GM12878 (cell line): ENCODE data around the gene PDCD11. TPM values are rescaled to one million over a fixed set of nuclear protein-coding genes. Genes with fewer than 3 reads are reported as not detected.

Experiments used
- BACH1 ChIP-seq: fragments of 450-650 bp; IDR thresholded peaks from 2 replicates; pipeline ENCODE4 v1.6.1; 2017; ENCODE audit warnings: mild to moderate bottlenecking, borderline replicate concordance
- CHD2 ChIP-seq: IDR thresholded peaks from 2 replicates; pipeline ENCODE4 v1.6.1; 2011; ENCODE audit warnings: low read depth, low read length, improper control_type of control experiment, borderline replicate concordance
- CREB1 ChIP-seq: IDR thresholded peaks from 2 replicates; pipeline ENCODE4 v1.6.1; 2012; ENCODE audit warnings: low read depth, mild to moderate bottlenecking, inconsistent platforms
- CTCF ChIP-seq, 3 experiments: IDR thresholded peaks in 2 of 3; conservative IDR thresholded peaks in 1 of 3; 2 replicates each; pipeline ENCODE4 v1.5.1; 2011; ENCODE audit warnings: low read depth in 3 of 3, low read length in 3 of 3, mild to moderate bottlenecking in 3 of 3, control low read depth in 2 of 3, moderate library complexity in 2 of 3, inconsistent platforms in 1 of 3, mixed read lengths in 1 of 3; ENCODE audit not compliant: control insufficient read depth in 2 of 3, insufficient read depth in 1 of 3; ENCODE audit errors: extremely low read depth in 1 of 3
- HCFC1 ChIP-seq: fragments of 150-350 bp; IDR thresholded peaks from 2 replicates; pipeline ENCODE4 v1.6.1; 2014; ENCODE audit warnings: low read length
- HDAC2 ChIP-seq: fragments of 200-600 bp; sonication (generic); IDR thresholded peaks from 2 replicates; pipeline ENCODE4 v1.6.1; 2017
- HDGF ChIP-seq: fragments of 450-650 bp; IDR thresholded peaks from 2 replicates; pipeline ENCODE4 v1.6.1; 2016; ENCODE audit warnings: antibody characterized with exemption
- MAX ChIP-seq: IDR thresholded peaks from 2 replicates; pipeline ENCODE4 v1.6.1; 2012; ENCODE audit warnings: low read depth, low read length, improper control_type of control experiment
- NFYB ChIP-seq: IDR thresholded peaks from 2 replicates; pipeline ENCODE4 v1.6.1; 2011; ENCODE audit warnings: low read depth, mild to moderate bottlenecking, low read length, improper control_type of control experiment, moderate library complexity; ENCODE audit not compliant: insufficient read depth
- NKRF ChIP-seq: fragments of 450-650 bp; conservative IDR thresholded peaks from 2 replicates; pipeline ENCODE4 v1.6.1; 2017; ENCODE audit warnings: mild to moderate bottlenecking, moderate library complexity
- NR2C2 ChIP-seq: IDR thresholded peaks from 2 replicates; pipeline ENCODE4 v1.6.1; 2011; ENCODE audit warnings: borderline replicate concordance, low read depth; ENCODE audit not compliant: control insufficient read depth, insufficient read length
- PML ChIP-seq: IDR thresholded peaks from 2 replicates; pipeline ENCODE4 v1.6.1; 2012; ENCODE audit warnings: low read length, inconsistent platforms
- POLR2A ChIP-seq: IDR thresholded peaks from 2 replicates; pipeline ENCODE4 v1.6.1; 2011; ENCODE audit warnings: low read depth, mild to moderate bottlenecking, low read length
- SMAD5 ChIP-seq: IDR thresholded peaks from 2 replicates; pipeline ENCODE4 v1.6.1; 2016; ENCODE audit warnings: antibody characterized with exemption, low read depth
- SREBF2 ChIP-seq: IDR thresholded peaks from 2 replicates; pipeline ENCODE4 v1.6.1; 2012; ENCODE audit warnings: mild to moderate bottlenecking, low read length
- STAT1 ChIP-seq: fragments of 450-650 bp; conservative IDR thresholded peaks from 2 replicates; pipeline ENCODE4 v1.6.1; 2014; ENCODE audit warnings: antibody characterized with exemption, mild to moderate bottlenecking
- STAT3 ChIP-seq: IDR thresholded peaks from 2 replicates; pipeline ENCODE4 v1.6.1; 2011; ENCODE audit warnings: low read depth, low read length, improper control_type of control experiment
- TBL1XR1 ChIP-seq: IDR thresholded peaks from 2 replicates; pipeline ENCODE4 v1.6.1; 2012; ENCODE audit warnings: low read depth, low read length, improper control_type of control experiment
- ZNF207 ChIP-seq: fragments of 450-650 bp; IDR thresholded peaks from 2 replicates; pipeline ENCODE4 v1.6.1; 2014; ENCODE audit warnings: antibody characterized with exemption, mild to moderate bottlenecking, borderline replicate concordance
- ZNF24 ChIP-seq: fragments of 450-650 bp; IDR thresholded peaks from 2 replicates; pipeline ENCODE4 v1.6.1; 2017; ENCODE audit warnings: antibody characterized with exemption, mild to moderate bottlenecking
- ZNF622 ChIP-seq: fragments of 450-650 bp; IDR thresholded peaks from 2 replicates; pipeline ENCODE4 v1.6.1; 2017; ENCODE audit warnings: mild to moderate bottlenecking, inconsistent platforms
- polyA plus RNA-seq, 11 experiments: library from polyadenylated mRNA; depleted of rRNA in 4 of 11; unstranded in 6 of 11; stranded (reverse) in 5 of 11; fragments of >200 nt; fragmentation: Nextera tagmentation in 4 of 11; fragmentation: Illumina TruSeq in 1 of 11; extraction: Ambion mirVana in 4 of 11; extraction: Trizol in 1 of 11; gene quantifications; 1 replicate in 1 of 11; 2 replicates in 10 of 11; pipeline versions ENCODE4 v1.2.1 to v1.2.3, GENCODE V29; 2011 to 2016; ENCODE audit warnings: inconsistent platforms in 2 of 11, missing spikeins in 2 of 11, low read depth in 1 of 11
- total RNA-seq, 4 experiments: library from RNA; depleted of rRNA in 3 of 4; stranded (reverse); fragments of >200 nt in 3 of 4; fragmentation: Illumina TruSeq in 1 of 4; extraction: Trizol in 1 of 4; gene quantifications; 2 replicates each; pipeline versions ENCODE4 v1.2.1 to v1.2.3, GENCODE V29; 2013 to 2021
- TF ChIP-seq, protein P1 (sequence below): fragments of 450-650 bp; IDR thresholded peaks from 2 replicates; pipeline ENCODE4 v1.6.1; 2016; ENCODE audit warnings: mild to moderate bottlenecking
- TF ChIP-seq, protein P2 (sequence below): fragments of 450-650 bp; IDR thresholded peaks from 2 replicates; pipeline ENCODE4 v1.6.1; 2018; ENCODE audit warnings: borderline replicate concordance, mild to moderate bottlenecking; ENCODE audit not compliant: partially characterized antibody

The PDCD11 gene
- total and polyA plus RNA-seq, 10 of the 15 experiments (the other 5 are each of a cell fraction or from before 2014, with no cell fraction given): 13.9 to 69.7 (median 44.8) TPM

DNA sequence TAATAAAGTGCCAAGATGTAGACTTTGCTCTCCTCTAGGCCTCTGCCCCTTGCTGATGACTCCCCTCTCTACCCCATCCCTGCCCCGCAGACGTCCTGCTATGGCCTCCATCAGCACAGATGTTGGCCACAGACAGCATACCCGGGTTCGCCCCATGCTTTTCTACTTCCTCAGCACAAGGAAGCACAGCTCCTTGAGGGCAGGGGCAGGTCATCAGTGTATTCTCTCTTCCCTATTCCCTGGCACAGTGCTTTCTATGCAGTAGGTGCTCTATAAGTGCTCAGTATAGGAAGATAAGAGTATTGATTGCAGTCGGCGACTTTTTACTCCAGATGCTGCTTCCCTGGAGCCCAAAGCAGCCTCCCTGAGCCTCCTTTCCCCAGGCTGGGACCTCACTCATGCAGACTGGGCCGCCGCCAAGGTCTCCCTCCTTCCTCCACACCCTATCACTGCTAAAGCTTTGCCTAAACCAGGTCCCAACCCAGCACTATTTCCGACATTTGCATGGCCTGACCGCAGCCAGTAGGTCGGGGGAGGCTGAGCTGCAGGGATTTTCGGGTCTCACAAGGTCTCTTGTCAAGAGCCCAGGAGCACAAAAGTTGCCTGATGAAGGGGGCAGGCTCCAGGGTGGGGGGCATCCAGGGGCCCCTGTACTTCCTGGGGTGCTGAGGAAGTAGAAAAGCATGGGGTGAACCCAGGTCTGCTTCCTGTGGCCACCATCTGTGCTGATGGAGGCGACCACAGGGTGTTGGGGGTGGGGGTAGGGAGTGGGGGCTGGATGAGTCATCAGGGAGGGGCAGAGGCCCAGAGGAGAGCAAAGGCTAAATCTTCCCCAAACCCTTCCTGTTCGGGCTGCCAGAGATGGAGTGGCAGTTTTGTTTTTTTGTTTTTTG, 74.6 kb downstream of the PDCD11 start (continued):
- TF ChIP-seq MAX: no peak; the same call in 1 of the 2 replicates
- TF ChIP-seq BACH1: no peak
- no peak for TF ChIP-seq SREBF2
- peak; percentile 37 for TF ChIP-seq TBL1XR1
- peak; percentile 54; the same call in 1 of the 2 replicates for TF ChIP-seq CHD2
- TF ChIP-seq CTCF (IDR thresholded peaks at IDR 0.05 in 2 of 3, conservative IDR thresholded peaks at IDR 0.05 in 1 of 3; ENCODE audit: control insufficient read depth in 2 of 3, extremely low read depth in 1 of 3, insufficient read depth in 1 of 3, low read depth in 3 of 3, low read length in 3 of 3): no peak
- no peak for TF ChIP-seq STAT1
- 0 out of 2 replicates have a peak, but pooled peaks have one; percentile 51 for TF ChIP-seq SMAD5
- peak; percentile 82 for TF ChIP-seq POLR2A
- no peak for TF ChIP-seq HDAC2
- TF ChIP-seq NKRF: no peak
- TF ChIP-seq STAT3: no peak
- TF ChIP-seq HCFC1: no peak
- TF ChIP-seq, protein P1, sequence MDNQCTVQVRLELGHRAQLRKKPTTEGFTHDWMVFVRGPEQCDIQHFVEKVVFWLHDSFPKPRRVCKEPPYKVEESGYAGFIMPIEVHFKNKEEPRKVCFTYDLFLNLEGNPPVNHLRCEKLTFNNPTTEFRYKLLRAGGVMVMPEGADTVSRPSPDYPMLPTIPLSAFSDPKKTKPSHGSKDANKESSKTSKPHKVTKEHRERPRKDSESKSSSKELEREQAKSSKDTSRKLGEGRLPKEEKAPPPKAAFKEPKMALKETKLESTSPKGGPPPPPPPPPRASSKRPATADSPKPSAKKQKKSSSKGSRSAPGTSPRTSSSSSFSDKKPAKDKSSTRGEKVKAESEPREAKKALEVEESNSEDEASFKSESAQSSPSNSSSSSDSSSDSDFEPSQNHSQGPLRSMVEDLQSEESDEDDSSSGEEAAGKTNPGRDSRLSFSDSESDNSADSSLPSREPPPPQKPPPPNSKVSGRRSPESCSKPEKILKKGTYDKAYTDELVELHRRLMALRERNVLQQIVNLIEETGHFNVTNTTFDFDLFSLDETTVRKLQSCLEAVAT: peak; percentile 68; the same call in 1 of the 2 replicates
- TF ChIP-seq NR2C2: no peak
- TF ChIP-seq NFYB: no peak
- no peak for TF ChIP-seq HDGF
- TF ChIP-seq ZNF207: no peak
- TF ChIP-seq, protein P2, sequence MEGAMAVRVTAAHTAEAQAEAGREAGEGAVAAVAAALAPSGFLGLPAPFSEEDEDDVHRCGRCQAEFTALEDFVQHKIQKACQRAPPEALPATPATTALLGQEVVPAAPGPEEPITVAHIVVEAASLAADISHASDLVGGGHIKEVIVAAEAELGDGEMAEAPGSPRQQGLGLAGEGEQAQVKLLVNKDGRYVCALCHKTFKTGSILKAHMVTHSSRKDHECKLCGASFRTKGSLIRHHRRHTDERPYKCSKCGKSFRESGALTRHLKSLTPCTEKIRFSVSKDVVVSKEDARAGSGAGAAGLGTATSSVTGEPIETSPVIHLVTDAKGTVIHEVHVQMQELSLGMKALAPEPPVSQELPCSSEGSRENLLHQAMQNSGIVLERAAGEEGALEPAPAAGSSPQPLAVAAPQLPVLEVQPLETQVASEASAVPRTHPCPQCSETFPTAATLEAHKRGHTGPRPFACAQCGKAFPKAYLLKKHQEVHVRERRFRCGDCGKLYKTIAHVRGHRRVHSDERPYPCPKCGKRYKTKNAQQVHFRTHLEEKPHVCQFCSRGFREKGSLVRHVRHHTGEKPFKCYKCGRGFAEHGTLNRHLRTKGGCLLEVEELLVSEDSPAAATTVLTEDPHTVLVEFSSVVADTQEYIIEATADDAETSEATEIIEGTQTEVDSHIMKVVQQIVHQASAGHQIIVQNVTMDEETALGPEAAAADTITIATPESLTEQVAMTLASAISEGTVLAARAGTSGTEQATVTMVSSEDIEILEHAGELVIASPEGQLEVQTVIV: no peak
- TF ChIP-seq ZNF24: no peak
- TF ChIP-seq CREB1: peak; percentile 74
- TF ChIP-seq ZNF622: no peak
- peak; percentile 77 for TF ChIP-seq PML
